HG03039 (cell line): Measurements from ENCODE around the gene OR52K1.
"Not testable (repeated sequence)": the region's sequence is repeated elsewhere in the genome, so short reads cannot be mapped to it uniquely, and the experiment has no call there.

Experiments
- ATAC-seq: cut with Tn5 transposase; IDR thresholded peaks from one replicate; pipeline ENCODE4 v1.9.1; 2021; ENCODE audit warnings: mild to moderate bottlenecking, moderate library complexity; ENCODE audit not compliant: unreplicated experiment

Gene OR52K1

GRCh38 chr11:4491405-4491804, 9.0 kb downstream of the OR52K1 start:
- not testable (repeated sequence) for ATAC-seq

GRCh38 chr11:4491878-4492606, 9.6 kb downstream of the OR52K1 start:
- ATAC-seq = no peak

DNA sequence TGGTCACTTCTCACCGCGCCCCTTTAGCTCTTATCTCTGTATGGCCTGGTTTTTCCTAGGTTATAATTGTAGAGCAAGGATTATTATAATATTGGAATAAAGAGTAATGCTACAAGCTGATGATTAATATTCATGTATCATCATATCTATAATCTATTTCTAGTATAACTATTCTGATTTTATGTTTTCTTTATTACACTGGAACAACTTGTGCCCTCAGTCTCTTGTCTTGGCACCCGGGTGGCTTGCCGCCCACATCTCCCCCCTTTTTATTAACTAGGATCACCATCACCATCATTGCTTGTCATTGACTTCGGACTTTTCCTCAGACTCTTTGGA, 11.0 kb downstream of the OR52K1 start:
- no peak for ATAC-seq

DNA sequence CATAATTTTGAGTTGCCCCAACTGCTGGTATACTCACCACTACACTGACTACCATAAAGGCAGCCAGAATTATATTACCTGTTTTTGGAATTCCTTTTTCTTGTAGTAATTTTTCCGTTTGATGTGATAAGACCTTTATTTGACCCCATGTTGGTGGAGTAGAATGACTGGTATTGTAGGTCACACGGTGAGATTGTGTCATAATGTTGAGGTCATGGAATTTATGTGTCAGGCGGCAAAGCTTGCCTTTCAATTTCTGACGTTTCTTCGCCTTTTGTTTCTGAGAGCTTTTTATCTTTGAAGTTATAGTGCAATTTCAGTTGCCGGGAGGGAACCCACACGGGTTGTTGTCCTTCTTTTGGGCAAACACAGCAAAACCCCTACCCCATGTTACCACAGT, 13.0 kb downstream of the OR52K1 start:
- no peak for ATAC-seq

GRCh38 chr11:4495986-4496385, 13.5 kb downstream of the OR52K1 start:
- no peak for ATAC-seq

DNA sequence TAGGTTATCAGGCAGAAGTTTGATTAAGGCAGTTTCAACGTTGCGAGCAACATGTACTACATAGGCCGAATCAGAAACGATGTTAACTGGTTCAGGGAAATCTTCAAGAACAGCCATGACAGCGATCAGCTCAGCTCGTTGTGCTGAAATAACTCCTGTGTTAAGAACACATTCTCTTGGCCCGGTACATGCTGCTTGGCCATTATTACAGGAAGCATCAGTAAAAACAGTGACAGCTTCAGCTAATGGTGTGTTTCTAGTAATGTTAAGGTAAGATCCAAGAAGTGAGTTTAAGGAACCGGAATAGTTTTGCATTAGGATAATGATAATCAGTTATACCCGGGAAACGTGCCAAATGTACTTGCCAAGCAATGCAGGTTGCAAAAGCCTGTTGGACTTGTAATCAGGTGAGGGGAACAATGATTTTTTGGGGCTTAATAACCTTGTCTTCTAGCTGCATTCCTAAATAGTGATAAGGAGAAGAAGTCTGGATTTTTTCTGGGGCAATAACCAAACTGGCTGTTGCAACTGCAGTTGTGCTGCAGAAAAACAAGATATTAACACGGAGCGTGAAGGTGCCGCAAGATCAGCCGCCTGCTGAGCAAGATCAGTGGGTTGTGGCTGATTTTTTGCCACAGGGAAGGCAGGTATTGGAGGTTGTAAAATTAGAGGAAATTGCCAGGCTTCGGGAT, 14.3 kb downstream of the OR52K1 start:
- no peak for ATAC-seq

GRCh38 chr11:4508886-4509285, 26.4 kb downstream of the OR52K1 start:
- ATAC-seq = no peak

- ATAC-seq = no peak
Observed at GRCh38 chr11:4511282-4512245, 29.1 kb downstream of the OR52K1 start.

DNA sequence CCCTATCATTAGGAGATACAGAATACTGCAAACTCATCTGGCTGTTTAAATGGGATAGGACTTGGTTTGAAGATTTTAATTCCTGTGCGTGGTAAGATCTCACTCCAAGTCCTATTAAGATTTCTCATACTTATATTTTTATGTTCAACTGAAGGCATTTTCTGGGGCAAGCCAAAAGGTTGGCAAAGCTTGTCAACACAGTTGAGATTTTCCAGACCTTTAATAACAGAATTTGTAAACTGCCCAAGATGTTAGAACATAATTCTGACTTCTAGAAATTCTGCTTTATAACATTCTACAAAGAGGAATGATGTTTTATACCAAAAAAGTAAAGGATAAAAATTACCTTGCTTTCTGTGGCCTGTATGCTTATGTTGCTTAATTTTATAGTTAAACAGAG, 31.8 kb downstream of the OR52K1 start:
- no peak for ATAC-seq

DNA sequence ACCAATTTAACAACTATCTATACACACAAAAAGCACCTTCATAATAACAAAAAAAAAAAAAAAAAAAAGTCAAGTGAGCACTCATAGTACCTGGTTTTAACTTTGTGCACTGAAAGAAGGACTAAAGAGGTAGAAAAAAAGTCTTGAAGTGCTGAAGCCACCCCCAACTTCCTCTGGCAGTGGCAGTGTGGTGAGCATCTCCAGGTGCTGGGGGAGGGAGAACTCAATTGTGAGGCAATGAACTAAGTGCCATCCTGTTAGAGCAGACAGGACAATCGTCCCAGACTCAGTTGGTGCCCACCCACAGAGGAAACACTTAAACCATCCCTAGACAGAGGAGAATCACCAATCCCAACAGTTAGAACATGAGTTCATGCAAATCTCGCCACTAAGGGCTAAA, 39.9 kb downstream of the OR52K1 start:
- ATAC-seq = no peak

DNA sequence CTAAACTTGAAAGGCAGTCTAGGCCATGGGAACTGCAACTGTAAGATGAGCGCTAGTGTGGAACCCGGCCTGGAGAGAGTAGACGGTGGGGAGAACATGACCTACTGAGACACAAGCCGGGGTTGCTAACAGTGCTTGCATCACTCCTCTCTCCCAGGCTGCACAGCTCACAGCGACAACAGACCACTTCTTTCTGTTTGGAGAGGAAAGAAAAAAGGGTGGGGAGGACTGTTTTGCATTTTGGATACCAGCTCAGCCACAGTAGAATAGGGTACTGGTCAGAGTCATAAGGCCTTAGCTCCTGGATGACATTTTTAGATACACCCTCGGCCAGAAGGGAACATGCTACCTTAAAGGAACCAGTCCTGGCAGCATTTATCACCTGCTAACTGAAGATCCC, 40.3 kb downstream of the OR52K1 start:
- ATAC-seq = no peak

- no peak for ATAC-seq
Observed at GRCh38 chr11:4523666-4524065, 41.2 kb downstream of the OR52K1 start.

DNA sequence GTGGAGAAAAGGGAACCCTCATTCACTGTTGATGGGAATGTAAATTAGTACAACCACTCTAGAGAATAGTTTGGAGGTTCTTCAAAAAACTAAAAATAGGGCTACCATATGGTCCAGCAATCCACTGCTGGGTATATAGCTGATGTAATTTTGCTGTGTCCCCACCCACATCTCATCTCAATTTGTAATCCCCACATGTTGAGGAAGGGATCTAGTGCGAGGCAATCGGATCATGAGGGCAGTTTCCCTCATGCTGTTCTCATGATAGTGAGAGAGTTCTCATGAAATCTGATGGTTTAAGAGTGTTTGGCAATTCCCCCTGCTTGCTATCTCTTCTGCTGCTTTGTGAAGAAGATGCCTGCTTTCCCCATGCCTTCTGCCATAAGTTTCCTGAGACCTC, 45.5 kb downstream of the OR52K1 start:
- no peak for ATAC-seq

DNA sequence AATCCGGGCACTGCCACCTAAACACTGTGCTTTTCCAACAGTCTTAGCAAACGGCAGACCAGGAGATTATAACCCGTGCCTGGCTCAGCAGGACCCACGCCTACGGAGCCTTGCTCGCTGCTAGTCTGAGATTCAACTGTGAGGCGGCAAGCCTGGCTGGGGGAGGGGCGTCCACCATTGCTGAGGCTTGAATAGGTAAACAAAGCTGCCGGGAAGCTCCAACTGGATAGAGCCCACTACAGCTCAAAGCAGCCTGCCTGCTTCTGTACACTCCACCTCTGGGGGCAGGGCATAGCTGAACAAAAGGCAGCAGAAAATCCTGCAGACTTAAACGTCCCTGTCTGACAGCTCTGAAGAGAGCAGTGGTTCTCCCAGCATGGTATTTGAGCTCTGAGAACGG, 49.2 kb downstream of the OR52K1 start:
- not testable (repeated sequence) for ATAC-seq

- no peak for ATAC-seq
Observed at GRCh38 chr11:4539603-4540219, 57.3 kb downstream of the OR52K1 start.

DNA sequence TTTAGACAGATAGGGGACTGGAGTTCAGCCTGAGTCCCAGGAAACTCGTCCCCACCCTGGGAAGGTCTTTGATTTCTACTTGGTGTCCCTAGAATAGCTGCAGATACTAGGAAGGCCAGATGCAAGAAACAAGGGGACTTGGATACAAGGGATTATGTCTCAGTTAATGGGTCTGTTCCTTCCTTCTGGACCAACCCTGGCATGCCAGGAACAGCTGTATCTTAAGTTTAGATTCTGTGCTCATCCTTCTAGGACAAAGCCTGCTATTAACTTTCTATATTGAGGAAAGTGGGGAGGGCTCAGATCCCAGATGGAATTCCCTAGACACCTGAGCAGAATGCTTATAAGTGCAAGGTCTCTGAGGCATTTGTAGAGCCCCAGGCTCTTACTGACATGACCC, 58.6 kb downstream of the OR52K1 start:
- no peak for ATAC-seq
